Breast epithelium (tissue), 3 donors: ENCODE data around the gene ANKZF1.

Experiments
- POLR2A ChIP-seq: fragments of 450-650 bp; IDR thresholded peaks from one replicate; pipeline ENCODE4 v1.6.1; 2016; ENCODE audit warnings: antibody characterized with exemption, mild to moderate bottlenecking, moderate library complexity
- POLR2AphosphoS5 ChIP-seq, 3 donors: sonication (generic); formaldehyde crosslinking; IDR thresholded peaks; one replicate each; pipeline ENCODE4 v1.6.1; 2017; ENCODE audit warnings: antibody characterized with exemption in 3 of 3
- TF ChIP-seq, protein P1 (sequence below), 3 donors: fragments of 450-650 bp; IDR thresholded peaks; one replicate each; pipeline ENCODE4 v1.5.1; 2016 to 2017; ENCODE audit warnings: antibody characterized with exemption in 3 of 3, mild to moderate bottlenecking in 3 of 3, moderate library complexity in 3 of 3

DNA sequence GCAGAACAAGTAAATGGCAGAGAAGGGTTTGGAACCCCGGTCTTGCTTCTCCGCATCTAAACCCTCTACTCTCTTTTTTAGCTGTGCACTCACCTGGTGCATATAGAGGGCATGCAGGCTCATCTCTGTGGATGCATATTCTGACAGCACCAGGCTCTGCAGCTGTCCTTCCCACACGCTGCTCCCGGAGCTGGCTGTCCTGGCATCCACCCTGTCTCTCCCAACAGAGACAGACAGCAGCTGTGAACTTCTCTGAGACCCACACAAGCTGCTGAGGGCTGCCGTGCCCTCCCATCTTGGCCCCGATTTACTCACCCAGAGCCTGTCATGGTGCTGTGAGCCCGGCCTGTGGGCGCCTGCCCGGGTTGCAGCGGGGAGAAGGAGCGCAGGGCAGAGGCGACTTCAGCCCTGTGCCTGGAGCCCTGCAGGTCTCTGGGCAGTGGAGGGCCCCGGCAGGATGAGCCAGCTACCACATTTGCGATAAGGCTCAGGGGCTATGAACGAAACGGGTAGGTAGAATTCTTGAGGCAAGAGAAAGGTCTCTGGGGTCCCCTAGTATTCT, 7.6 kb upstream of the ANKZF1 start:
- TF ChIP-seq, protein P1, sequence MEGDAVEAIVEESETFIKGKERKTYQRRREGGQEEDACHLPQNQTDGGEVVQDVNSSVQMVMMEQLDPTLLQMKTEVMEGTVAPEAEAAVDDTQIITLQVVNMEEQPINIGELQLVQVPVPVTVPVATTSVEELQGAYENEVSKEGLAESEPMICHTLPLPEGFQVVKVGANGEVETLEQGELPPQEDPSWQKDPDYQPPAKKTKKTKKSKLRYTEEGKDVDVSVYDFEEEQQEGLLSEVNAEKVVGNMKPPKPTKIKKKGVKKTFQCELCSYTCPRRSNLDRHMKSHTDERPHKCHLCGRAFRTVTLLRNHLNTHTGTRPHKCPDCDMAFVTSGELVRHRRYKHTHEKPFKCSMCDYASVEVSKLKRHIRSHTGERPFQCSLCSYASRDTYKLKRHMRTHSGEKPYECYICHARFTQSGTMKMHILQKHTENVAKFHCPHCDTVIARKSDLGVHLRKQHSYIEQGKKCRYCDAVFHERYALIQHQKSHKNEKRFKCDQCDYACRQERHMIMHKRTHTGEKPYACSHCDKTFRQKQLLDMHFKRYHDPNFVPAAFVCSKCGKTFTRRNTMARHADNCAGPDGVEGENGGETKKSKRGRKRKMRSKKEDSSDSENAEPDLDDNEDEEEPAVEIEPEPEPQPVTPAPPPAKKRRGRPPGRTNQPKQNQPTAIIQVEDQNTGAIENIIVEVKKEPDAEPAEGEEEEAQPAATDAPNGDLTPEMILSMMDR (IDR thresholded peaks at IDR 0.05) = no peak
- TF ChIP-seq POLR2AphosphoS5 (IDR thresholded peaks at IDR 0.05) (no peak), POLR2A (no peak)
